GM12892 (cell line): ENCODE data around the gene DTNBP1.

Experiments used
- POLR2A ChIP-seq: IDR thresholded peaks from 2 replicates; pipeline ENCODE4 v1.6.1; 2011; ENCODE audit warnings: low read depth, low read length, control low read depth
- POLR2AphosphoS5 ChIP-seq: IDR thresholded peaks from 2 replicates; pipeline ENCODE4 v1.6.1; 2011; ENCODE audit warnings: low read depth, low read length, control low read depth

GRCh38 chr6:15551798-15552197 lies 111.0 kb downstream of the DTNBP1 start:
- TF ChIP-seq POLR2AphosphoS5 (no peak), POLR2A (no peak)
